Skeletal muscle tissue (tissue), 4 donors: ENCODE data around the gene ZC3H12C. TPM values are rescaled to one million over a fixed set of nuclear protein-coding genes. Genes with fewer than 3 reads are reported as not detected.
A peak's percentile ranks its signal among the peaks of the same experiment; 100 is the strongest.

Experiments used
- H3K27ac ChIP-seq: one replicate; pipeline ENCODE4 v1.7.0; 2013; ENCODE audit warnings: mild to moderate bottlenecking, low read depth, low read length, inconsistent platforms
- H3K27me3 ChIP-seq, 3 donors: one replicate each; pipeline ENCODE4 v1.7.0; 2013; ENCODE audit warnings: low read length in 3 of 3; ENCODE audit not compliant: control insufficient read depth in 3 of 3, insufficient read depth in 3 of 3
- H3K36me3 ChIP-seq, 3 donors: one replicate each; pipeline ENCODE4 v1.7.0; 2013; ENCODE audit warnings: low read length in 3 of 3; ENCODE audit not compliant: control insufficient read depth in 3 of 3, insufficient read depth in 3 of 3
- H3K4me1 ChIP-seq, 3 donors: one replicate each; pipeline ENCODE4 v1.7.0; 2013; ENCODE audit warnings: low read length in 3 of 3, mild to moderate bottlenecking in 3 of 3; ENCODE audit not compliant: control insufficient read depth in 3 of 3, insufficient read depth in 3 of 3
- H3K4me3 ChIP-seq, 3 donors: one replicate each; pipeline ENCODE4 v1.7.0; 2013; ENCODE audit warnings: low read length in 3 of 3
- H3K9ac ChIP-seq, 3 donors: one replicate each; pipeline ENCODE4 v1.7.0; 2013; ENCODE audit warnings: low read length in 3 of 3, mild to moderate bottlenecking in 3 of 3, moderate library complexity in 2 of 3, low read depth in 1 of 3
- H3K9me3 ChIP-seq, 3 donors: one replicate each; pipeline ENCODE4 v1.7.0; 2013; ENCODE audit warnings: low read length in 3 of 3; ENCODE audit not compliant: control insufficient read depth in 3 of 3
- total RNA-seq: library from RNA; depleted of rRNA; stranded (reverse); fragments of >200 nt; gene quantifications from one replicate; pipeline ENCODE4 v1.2.3, GENCODE V29; 2014
- donor health status: Osteomylitis.

The ZC3H12C gene
- total RNA-seq, 1 donor from 2014 or later = 13.6 TPM

DNA sequence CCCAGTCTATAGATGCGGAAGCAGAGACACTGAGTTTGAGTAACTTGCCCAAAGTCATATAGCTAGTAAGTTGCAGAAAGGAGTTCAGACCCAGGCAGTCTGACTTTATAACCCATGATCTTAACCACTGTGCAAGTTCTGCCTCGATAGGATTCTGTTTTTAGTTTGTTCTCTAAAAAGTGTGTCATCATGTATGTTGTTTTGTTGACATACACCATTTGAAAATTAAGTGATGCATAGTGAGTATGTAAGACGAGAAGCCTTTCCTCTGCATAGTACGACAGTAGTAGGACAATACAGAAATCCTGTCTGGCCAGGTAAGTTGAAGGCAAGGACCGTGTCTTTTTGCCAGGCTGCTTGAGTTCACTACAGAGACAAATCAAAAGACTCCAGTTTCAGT is 3.3 kb downstream of the ZC3H12C start:
- Histone ChIP-seq H3K4me1 (peaks cover 16 to 17% (median 17%) of the 10 kb centered on the region in 3 donors), H3K9ac (no peak overlapping the region), H3K27me3 (no peaks in the 10 kb centered on the region), H3K9me3 (no peaks in the 10 kb centered on the region), H3K36me3 (no peaks in the 10 kb centered on the region), H3K27ac (no peak overlapping the region), H3K4me3 (no peak overlapping the region)

DNA sequence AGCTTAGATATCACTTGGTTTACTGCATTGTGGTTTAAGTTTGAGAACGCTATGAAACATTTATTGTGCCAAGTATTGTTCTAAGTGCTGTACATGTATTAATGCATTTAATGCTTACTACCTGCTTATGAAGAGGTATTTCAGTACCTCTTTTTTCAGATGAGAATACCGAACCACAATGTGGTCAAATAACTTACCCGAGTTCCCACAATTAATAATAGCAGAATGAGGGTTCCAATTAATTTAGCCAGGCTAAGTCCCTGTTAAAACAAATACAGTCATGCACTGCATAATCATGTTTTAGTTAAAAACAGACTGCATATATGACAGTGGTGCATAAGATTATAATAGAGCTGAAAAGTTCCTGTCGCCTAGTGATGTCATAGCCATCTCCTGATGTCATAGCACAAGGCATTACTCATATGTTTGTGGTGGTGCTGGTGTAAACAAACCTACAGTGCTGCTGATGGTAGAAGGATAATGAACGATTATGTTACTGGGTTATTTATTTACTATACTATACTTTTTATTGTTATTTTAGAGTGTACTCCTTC is 4.3 kb downstream of the ZC3H12C start:
- H3K27me3 ChIP-seq = no peaks in the 10 kb centered on the region
- no peak overlapping the region for H3K9ac ChIP-seq
- peaks cover 9 to 12% (median 10%) of the 10 kb centered on the region in 3 donors for H3K4me1 ChIP-seq
- no peak overlapping the region for H3K4me3 ChIP-seq
- H3K27ac ChIP-seq = no peak overlapping the region
- no peaks in the 10 kb centered on the region for H3K36me3 ChIP-seq
- no peaks in the 10 kb centered on the region for H3K9me3 ChIP-seq

DNA sequence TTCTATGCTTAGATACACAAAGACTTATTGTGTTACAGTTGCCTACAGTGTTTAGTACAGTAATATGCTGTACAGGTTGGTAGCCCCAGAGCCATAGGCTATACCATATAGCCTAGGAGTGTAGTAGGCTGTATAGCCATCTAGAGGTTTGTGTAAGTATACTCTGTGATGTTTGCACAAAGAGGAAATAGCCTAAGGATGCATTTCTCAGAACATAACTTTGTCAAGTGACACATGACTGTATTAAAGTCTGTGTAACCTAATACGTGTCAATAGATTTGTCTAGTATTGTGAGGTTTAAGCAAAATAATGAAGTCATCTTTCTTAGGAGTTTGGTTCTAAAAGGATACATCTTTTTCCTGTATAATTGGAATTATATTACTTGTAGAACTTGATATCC is 5.5 kb downstream of the ZC3H12C start:
- no peaks in the 10 kb centered on the region for H3K9me3 ChIP-seq
- H3K36me3 ChIP-seq = no peaks in the 10 kb centered on the region
- no peak overlapping the region for H3K27ac ChIP-seq
- no peak overlapping the region for H3K4me3 ChIP-seq
- peaks cover 9 to 12% (median 10%) of the 10 kb centered on the region in 3 donors for H3K4me1 ChIP-seq
- no peaks in the 10 kb centered on the region for H3K27me3 ChIP-seq
- H3K9ac ChIP-seq = no peak overlapping the region

DNA sequence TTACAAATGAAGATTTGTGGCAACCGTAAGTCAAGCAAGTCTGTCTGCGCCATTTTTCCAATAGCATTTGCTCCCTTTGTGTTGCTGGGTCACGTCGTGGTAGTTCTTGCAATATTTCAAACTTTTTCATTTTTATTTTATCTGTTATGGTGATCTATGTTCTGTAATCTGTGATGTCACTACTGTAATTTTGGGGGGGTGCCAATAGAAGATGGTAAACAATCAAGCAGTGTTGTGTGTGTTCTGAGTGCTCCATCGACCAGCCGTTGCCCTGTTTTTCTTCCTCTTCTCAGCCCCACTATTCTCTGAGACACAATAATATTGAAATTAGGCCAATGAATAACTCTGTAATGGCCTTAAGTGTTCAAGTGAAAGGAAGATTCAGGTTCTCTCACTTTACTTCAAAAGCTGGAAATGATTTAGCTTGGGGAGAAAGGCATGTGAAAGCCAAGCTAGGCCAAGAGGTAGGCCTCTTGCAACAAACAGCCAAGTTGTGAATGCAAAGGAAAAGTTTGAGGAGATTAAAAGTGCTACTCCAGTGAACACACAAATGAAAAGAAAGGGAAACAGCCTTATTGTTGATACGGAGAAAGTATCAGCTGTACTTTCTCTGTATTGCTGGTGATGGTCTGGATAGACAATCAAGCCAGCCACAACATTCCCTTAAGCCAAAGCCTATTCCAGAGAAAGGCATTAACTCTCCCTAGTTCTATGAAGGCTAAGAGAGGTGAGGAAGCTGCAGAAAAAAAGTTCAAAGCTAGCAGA is 7.5 kb downstream of the ZC3H12C start:
- Histone ChIP-seq H3K36me3 (no peaks in the 10 kb centered on the region), H3K27me3 (no peaks in the 10 kb centered on the region), H3K4me3 (no peak overlapping the region), H3K4me1 (peaks cover 0 to 5% (median 3%) of the 10 kb centered on the region in 3 donors), H3K9me3 (no peaks in the 10 kb centered on the region), H3K9ac (no peak overlapping the region), H3K27ac (peak overlapping the region; percentile 20)

DNA sequence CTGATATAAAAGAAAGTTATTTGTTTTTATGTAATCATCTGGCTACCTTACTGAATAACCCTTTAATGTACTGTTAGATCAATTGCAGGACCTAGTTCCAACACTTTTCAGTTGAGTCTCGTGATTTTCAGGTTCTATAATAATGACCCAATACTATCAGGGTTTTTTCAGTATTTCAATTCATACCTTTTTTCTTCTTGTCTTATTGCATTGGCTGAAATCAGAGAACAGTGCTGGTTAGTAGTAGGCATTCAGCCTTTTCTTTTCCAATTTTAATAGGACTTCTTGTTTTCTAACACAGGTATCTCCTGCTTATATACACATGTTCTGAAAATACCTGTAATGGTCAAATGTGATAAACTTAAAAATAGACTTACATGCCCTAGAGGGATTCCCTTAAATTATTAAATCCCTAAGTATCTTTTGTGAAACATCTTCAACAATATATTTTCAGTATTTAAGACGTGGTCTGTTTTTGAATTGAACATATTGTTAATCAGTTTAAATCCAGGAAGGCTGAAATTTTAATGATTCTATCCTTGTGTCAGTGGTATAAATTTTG is 13.6 kb downstream of the ZC3H12C start:
- Histone ChIP-seq H3K27ac (no peak overlapping the region), H3K27me3 (no peaks in the 10 kb centered on the region), H3K4me1 (no peaks in the 10 kb centered on the region), H3K4me3 (no peak overlapping the region), H3K9me3 (peaks cover 0 to 4% (median 2%) of the 10 kb centered on the region in 3 donors), H3K9ac (no peak overlapping the region), H3K36me3 (no peaks in the 10 kb centered on the region)

DNA sequence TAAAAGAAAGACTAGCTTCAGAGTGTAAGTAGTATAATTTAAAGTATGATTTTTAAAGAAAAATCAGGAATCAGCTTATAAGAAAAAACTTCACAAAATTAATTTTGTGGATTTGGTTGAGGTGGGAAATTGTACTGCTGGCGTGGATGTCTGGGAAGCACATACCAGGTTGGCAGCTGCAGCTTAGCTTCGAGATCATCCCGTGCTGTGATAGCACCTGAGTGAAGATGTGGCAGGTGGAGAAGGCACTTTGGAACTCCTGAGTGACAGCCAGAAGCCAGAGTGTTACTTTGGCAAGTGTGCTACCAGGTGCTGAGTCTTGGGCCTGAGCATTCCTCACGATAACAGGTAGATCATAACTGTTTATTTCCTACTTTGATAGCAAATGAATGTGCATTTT is 17.7 kb downstream of the ZC3H12C start:
- Histone ChIP-seq H3K4me3 (no peak overlapping the region), H3K9ac (no peak overlapping the region), H3K36me3 (no peaks in the 10 kb centered on the region), H3K4me1 (peaks cover 0 to 2% (median 0%) of the 10 kb centered on the region in 3 donors), H3K27me3 (no peaks in the 10 kb centered on the region), H3K9me3 (peaks cover 0 to 4% (median 2%) of the 10 kb centered on the region in 3 donors), H3K27ac (no peak overlapping the region)

DNA sequence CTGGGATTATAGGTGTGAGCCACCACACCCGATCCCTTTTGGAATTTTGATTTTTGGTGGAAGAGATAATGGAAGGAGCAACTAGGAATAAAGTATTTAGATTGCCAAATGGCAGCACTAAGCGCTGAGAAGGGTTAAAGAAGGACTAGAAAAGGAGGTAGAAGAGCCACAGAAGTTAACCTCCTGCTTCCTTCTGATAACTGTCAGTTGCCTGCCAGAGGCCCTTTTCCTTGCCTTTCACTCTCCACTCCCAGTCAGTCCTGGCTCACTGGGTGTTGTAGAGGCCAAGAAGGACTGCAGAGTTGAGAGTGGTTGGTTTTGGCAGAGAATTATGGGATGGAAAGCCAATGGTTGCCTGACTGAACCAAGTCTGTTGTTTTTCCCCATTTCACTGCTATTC is 19.3 kb downstream of the ZC3H12C start:
- H3K27me3 ChIP-seq = no peaks in the 10 kb centered on the region
- no peak overlapping the region for H3K9ac ChIP-seq
- peaks cover 0 to 2% (median 0%) of the 10 kb centered on the region in 3 donors for H3K4me1 ChIP-seq
- H3K9me3 ChIP-seq = no peaks in the 10 kb centered on the region
- no peak overlapping the region for H3K4me3 ChIP-seq
- H3K27ac ChIP-seq = no peak overlapping the region
- H3K36me3 ChIP-seq = no peaks in the 10 kb centered on the region

DNA sequence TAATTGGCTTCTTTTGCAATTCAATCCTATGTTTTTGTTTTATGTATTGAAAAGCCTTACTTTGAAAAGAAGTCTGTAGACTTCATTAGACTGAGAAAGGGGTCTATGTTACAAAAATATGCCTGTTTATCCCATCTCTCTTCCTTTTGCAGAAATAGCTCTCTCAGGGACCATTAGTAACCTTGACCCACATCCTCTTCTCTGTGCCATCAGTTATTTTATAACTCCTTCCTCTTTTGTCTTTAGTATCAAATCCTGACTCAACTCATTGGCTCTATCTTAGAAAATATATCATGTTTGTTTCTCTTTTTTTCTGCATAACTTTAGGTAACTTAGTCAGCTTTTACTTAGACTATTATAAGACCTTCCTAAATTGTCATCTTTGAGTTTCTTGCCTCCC is 20.3 kb downstream of the ZC3H12C start:
- H3K4me3 ChIP-seq = no peak overlapping the region

DNA sequence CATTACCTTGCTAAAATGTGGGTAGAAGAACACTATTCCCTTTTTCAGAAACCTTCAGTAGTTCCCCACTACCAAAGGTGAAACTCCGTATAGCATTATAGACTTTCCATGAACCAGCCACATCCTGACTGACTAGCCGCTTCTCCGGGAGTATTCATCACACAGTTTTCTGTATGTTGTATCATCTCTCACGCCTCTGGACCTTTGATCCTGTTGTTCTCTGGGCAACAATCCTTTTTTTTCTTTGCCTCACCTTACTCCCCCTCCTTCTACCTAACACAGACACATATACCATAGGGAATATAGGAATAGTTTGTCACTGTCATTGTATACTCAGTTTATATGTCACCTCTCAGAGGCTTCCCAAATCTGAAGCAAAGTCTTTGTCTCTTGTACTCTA is 20.8 kb downstream of the ZC3H12C start:
- H3K36me3 ChIP-seq = no peaks in the 10 kb centered on the region
- peaks cover 0 to 2% (median 0%) of the 10 kb centered on the region in 3 donors for H3K4me1 ChIP-seq
- no peaks in the 10 kb centered on the region for H3K9me3 ChIP-seq
- no peak overlapping the region for H3K9ac ChIP-seq
- no peaks in the 10 kb centered on the region for H3K27me3 ChIP-seq
- H3K27ac ChIP-seq = no peak overlapping the region
- no peak overlapping the region for H3K4me3 ChIP-seq

More for the DNA sequence above, 20.3 kb downstream of the ZC3H12C start:
- Histone ChIP-seq H3K9me3 (no peaks in the 10 kb centered on the region), H3K27ac (no peak overlapping the region), H3K9ac (no peak overlapping the region), H3K36me3 (no peaks in the 10 kb centered on the region), H3K4me1 (peaks cover 0 to 2% (median 0%) of the 10 kb centered on the region in 3 donors), H3K27me3 (no peaks in the 10 kb centered on the region)

DNA sequence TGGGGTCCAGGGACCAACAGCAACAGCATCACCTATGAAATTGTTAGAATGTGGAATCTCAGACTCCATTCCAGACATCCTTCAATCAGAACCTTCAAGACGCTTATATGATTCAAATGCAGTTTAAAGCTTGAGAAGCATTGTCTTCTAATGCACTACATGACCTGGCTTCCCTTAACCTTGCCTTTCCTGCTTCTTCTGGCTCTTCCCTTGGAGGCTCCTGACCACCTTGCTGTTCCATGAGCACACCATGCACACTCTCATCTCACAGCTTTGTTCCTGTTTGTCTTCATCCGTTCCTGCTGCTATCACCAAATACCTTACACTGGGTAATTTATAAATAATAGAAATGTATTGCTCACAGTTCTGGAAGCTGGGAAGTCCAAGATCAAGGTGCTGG is 26.1 kb downstream of the ZC3H12C start:
- Histone ChIP-seq H3K27ac (no peak overlapping the region), H3K9ac (no peak overlapping the region), H3K4me1 (peaks cover 0 to 4% (median 4%) of the 10 kb centered on the region in 3 donors), H3K36me3 (no peaks in the 10 kb centered on the region), H3K9me3 (no peaks in the 10 kb centered on the region), H3K4me3 (no peak overlapping the region), H3K27me3 (no peaks in the 10 kb centered on the region)
